ENCODE results near the gene ADCYAP1R1.

The ADCYAP1R1 gene

GRCh38 chr7:31105256-31105950, 53.3 kb downstream of the ADCYAP1R1 start:
- TF ChIP-seq EZH2 (IDR thresholded peaks at IDR 0.05; ENCODE audit: borderline replicate concordance, low read depth, low read length, severe bottlenecking) (no peak), CTCF (IDR thresholded peaks at IDR 0.05; ENCODE audit: borderline replicate concordance, extremely low read depth, low read length, poor library complexity, severe bottlenecking) (no peak)
- H3K36me3 ChIP-seq (ENCODE audit: insufficient read depth, low read length) = no peaks in the 10 kb centered on the region
- no peaks in the 10 kb centered on the region for H3K79me2 ChIP-seq (ENCODE audit: insufficient read depth, low read length)
- ATAC-seq (ENCODE audit: insufficient read depth, low read depth) (no peak), DNase-seq (no peak)
- H3K9ac ChIP-seq (ENCODE audit: low read depth, low read length) = no peak overlapping the region
- no peak overlapping the region for H3K4me3 ChIP-seq (ENCODE audit: low read depth in 1 of 2, low read length in 2 of 2)
- H3K27ac ChIP-seq (ENCODE audit: low read length) = no peak overlapping the region
- no peaks in the 10 kb centered on the region for H3K4me1 ChIP-seq (ENCODE audit: insufficient read depth, low read length)
- no peak overlapping the region for H3K4me2 ChIP-seq (ENCODE audit: insufficient read depth, low read length)
- H4K20me1 ChIP-seq (ENCODE audit: insufficient read depth, low read length) = no peaks in the 10 kb centered on the region
- H3K9me3 ChIP-seq (ENCODE audit: insufficient read depth, low read length, severe bottlenecking) = no peaks in the 10 kb centered on the region
- no peak overlapping the region for H2AFZ ChIP-seq (ENCODE audit: low read depth, low read length)
- H3K27me3 ChIP-seq (ENCODE audit: insufficient read depth, low read length, poor library complexity) = peaks cover 12% of the 10 kb centered on the region

- H3K4me2 ChIP-seq (ENCODE audit: insufficient read depth, low read length) = no peak overlapping the region
- H3K27ac ChIP-seq (ENCODE audit: low read length) = no peak overlapping the region
- TF ChIP-seq EZH2 (IDR thresholded peaks at IDR 0.05; ENCODE audit: borderline replicate concordance, low read depth, low read length, severe bottlenecking) (no peak), CTCF (IDR thresholded peaks at IDR 0.05; ENCODE audit: borderline replicate concordance, extremely low read depth, low read length, poor library complexity, severe bottlenecking) (no peak)
- H3K4me1 ChIP-seq (ENCODE audit: insufficient read depth, low read length) = no peaks in the 10 kb centered on the region
- no peak overlapping the region for H2AFZ ChIP-seq (ENCODE audit: low read depth, low read length)
- DNase-seq (no peak), ATAC-seq (ENCODE audit: insufficient read depth, low read depth) (no peak)
- no peak overlapping the region for H3K9ac ChIP-seq (ENCODE audit: low read depth, low read length)
- H3K27me3 ChIP-seq (ENCODE audit: insufficient read depth, low read length, poor library complexity) = peaks cover 9% of the 10 kb centered on the region
- H3K4me3 ChIP-seq (ENCODE audit: low read depth in 1 of 2, low read length in 2 of 2) = no peak overlapping the region
- H3K79me2 ChIP-seq (ENCODE audit: insufficient read depth, low read length) = no peaks in the 10 kb centered on the region
- no peaks in the 10 kb centered on the region for H3K9me3 ChIP-seq (ENCODE audit: insufficient read depth, low read length, severe bottlenecking)
- no peaks in the 10 kb centered on the region for H4K20me1 ChIP-seq (ENCODE audit: insufficient read depth, low read length)
- H3K36me3 ChIP-seq (ENCODE audit: insufficient read depth, low read length) = no peaks in the 10 kb centered on the region
Observed at GRCh38 chr7:31106303-31107105, 54.4 kb downstream of the ADCYAP1R1 start.

- H3K4me2 ChIP-seq (ENCODE audit: insufficient read depth, low read length) = no peak overlapping the region
- no peak overlapping the region for H3K4me3 ChIP-seq (ENCODE audit: low read depth in 1 of 2, low read length in 2 of 2)
- H3K79me2 ChIP-seq (ENCODE audit: insufficient read depth, low read length) = no peaks in the 10 kb centered on the region
- no peak overlapping the region for H3K27ac ChIP-seq (ENCODE audit: low read length)
- peaks cover 3% of the 10 kb centered on the region for H3K27me3 ChIP-seq (ENCODE audit: insufficient read depth, low read length, poor library complexity)
- no peaks in the 10 kb centered on the region for H4K20me1 ChIP-seq (ENCODE audit: insufficient read depth, low read length)
- ATAC-seq (ENCODE audit: insufficient read depth, low read depth) (no peak), DNase-seq (no peak)
- TF ChIP-seq CTCF (IDR thresholded peaks at IDR 0.05; ENCODE audit: borderline replicate concordance, extremely low read depth, low read length, poor library complexity, severe bottlenecking) = no peak
- TF ChIP-seq EZH2 (IDR thresholded peaks at IDR 0.05; ENCODE audit: borderline replicate concordance, low read depth, low read length, severe bottlenecking) = no peak
- no peaks in the 10 kb centered on the region for H3K4me1 ChIP-seq (ENCODE audit: insufficient read depth, low read length)
- no peak overlapping the region for H2AFZ ChIP-seq (ENCODE audit: low read depth, low read length)
- H3K9ac ChIP-seq (ENCODE audit: low read depth, low read length) = no peak overlapping the region
- H3K36me3 ChIP-seq (ENCODE audit: insufficient read depth, low read length) = no peaks in the 10 kb centered on the region
- H3K9me3 ChIP-seq (ENCODE audit: insufficient read depth, low read length, severe bottlenecking) = no peaks in the 10 kb centered on the region
Observed at GRCh38 chr7:31107106-31108090, 55.3 kb downstream of the ADCYAP1R1 start.
